ENCODE data around the gene EAF2.

The EAF2 gene

GRCh38 chr3:121913305-121913990 lies 78.4 kb downstream of the EAF2 start:
- TF ChIP-seq CTCF (IDR thresholded peaks at IDR 0.05; ENCODE audit: borderline replicate concordance, insufficient read depth, low read depth, low read length), result no peak
- H3K4me3 ChIP-seq (ENCODE audit: low read depth, low read length), result no peak overlapping the region

- H3K4me3 ChIP-seq (ENCODE audit: low read depth, low read length), result no peak overlapping the region
- no peak for TF ChIP-seq CTCF (IDR thresholded peaks at IDR 0.05; ENCODE audit: borderline replicate concordance, insufficient read depth, low read depth, low read length)
Observed at GRCh38 chr3:121914081-121914998, 79.3 kb downstream of the EAF2 start.

GRCh38 chr3:121916189-121916588 lies 81.2 kb downstream of the EAF2 start:
- no peak overlapping the region for H3K4me3 ChIP-seq (ENCODE audit: low read depth, low read length)
- TF ChIP-seq CTCF (IDR thresholded peaks at IDR 0.05; ENCODE audit: borderline replicate concordance, insufficient read depth, low read depth, low read length), result no peak

- no peak for TF ChIP-seq CTCF (IDR thresholded peaks at IDR 0.05; ENCODE audit: borderline replicate concordance, insufficient read depth, low read depth, low read length)
- no peak overlapping the region for H3K4me3 ChIP-seq (ENCODE audit: low read depth, low read length)
Observed at GRCh38 chr3:121918779-121919483, 83.9 kb downstream of the EAF2 start.

- no peak overlapping the region for H3K4me3 ChIP-seq (ENCODE audit: low read depth, low read length)
- no peak for TF ChIP-seq CTCF (IDR thresholded peaks at IDR 0.05; ENCODE audit: borderline replicate concordance, insufficient read depth, low read depth, low read length)
Observed at GRCh38 chr3:121924734-121925133, 89.7 kb downstream of the EAF2 start.

GRCh38 chr3:121926380-121926779 lies 91.4 kb downstream of the EAF2 start:
- H3K4me3 ChIP-seq (ENCODE audit: low read depth, low read length), result no peak overlapping the region
- TF ChIP-seq CTCF (IDR thresholded peaks at IDR 0.05; ENCODE audit: borderline replicate concordance, insufficient read depth, low read depth, low read length), result no peak

All from GM12875 (cell line).